8988T (cell line): ENCODE data around the gene MRPL1.

Experiments used
- DNase-seq: peaks from one replicate; pipeline ENCODE4 v3.0.0; 2011

The MRPL1 gene

DNA sequence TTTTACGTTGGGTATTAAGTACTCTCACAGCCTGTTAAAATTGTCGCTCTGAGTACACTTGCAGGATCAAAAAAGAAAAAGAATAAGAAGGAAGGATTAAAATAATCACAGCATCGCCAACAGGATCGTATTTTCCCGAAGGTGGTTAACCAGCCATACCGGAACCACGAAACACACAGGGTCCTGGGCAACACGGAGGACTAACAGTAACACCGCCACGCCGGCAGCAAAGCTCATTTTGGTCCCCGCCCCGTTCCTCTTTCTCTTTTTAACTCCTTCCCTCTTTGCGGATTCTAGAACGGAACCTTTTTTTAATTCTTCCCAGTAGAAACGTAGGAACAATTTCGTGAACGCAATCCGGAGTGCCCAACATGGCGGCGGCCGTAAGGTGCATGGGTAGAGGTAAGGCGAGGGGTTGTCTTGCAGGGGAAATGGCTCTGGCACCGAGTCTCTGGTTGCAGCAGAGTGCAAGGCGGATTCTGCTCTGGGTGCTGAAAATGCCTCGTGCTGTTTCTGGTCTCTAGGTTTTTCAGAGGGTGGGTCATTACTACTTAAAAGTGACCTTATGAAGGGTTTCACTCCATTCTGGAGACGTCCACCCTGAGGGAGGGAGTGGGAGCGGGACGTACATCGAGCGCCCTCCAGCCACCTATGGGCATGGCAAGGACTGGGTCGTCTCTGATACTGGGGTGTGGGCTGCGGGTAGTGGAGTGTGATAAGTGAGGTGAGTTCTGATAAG, at the start of gene MRPL1:
TSS of gene MRPL1 (plus strand) at position 353 of the 739 bp plus-strand sequence. CDS start at position 372, 19 bp downstream.
- peak; percentile 10 for DNase-seq

DNA sequence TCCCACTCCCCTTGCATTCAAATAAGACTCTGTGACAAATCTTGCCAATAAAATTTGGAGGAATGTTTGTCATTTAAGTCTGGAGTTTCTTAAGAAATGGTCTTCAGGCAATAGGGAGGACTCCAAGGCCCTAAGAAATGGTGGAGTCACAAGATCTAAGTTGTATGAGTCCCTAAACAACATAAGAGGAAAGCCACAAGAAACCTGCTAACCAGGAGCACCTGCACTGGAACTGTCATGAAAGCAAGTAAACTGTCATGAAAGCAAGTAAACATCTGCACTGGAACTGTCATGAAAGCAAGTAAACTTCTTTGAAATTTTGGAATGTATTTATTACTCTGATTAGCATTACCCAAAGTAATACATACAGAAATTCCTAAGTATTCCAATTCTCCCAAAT, 47.0 kb upstream of the MRPL1 start:
- no peak for DNase-seq

DNA sequence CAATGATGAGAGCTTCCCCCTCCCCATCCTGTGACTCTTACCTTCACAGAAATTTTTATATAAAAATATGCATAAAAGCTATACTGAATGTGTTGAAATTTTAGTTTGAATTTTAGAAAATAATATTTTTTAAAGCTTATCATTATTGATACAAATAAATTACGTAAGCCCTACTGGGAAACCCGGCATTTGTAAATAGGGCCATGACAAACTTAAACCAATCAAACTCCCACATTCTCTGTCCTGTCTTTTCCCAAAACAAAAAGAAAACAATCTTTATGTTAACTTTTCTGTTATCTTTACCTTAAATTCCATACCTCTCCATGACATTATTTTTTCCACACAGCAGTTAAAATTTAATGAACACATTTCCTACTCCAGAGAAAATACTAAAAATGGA, 46.1 kb upstream of the MRPL1 start:
- no peak for DNase-seq

DNA sequence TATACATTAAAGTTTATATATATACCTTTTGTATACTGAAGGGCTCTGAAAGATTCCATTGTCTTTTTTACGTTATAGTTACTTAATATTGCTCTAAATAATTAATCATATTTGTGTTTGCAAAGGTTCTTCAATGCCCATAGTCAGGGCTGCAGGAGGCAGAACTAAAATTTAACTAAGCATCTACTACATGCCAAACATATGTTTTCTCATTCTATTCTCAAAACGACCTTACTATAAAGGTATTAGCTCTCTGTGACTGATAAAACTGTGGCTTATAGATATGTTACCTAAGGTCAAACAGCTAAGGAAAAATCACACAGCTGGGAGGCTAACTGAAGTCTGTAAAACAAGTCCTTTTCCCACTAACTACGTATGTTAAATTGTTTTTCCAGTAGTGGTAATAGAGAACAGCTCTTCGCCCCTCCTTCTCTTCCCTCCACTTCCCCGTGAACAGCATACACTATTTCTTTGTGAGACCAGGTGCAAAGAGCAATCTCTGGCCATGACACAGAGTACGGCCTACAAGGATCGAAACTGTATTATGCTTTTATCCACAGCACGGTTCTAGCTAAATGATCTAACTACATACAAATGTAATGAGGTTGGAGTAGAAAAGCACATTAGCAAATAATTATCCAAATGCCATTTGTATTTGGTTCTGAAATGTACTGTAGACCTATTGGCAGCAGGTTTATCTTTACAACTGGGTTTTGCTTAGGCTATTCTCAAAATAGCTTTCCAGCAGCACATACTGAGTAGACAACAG, 45.1 kb upstream of the MRPL1 start:
- DNase-seq: no peak

DNA sequence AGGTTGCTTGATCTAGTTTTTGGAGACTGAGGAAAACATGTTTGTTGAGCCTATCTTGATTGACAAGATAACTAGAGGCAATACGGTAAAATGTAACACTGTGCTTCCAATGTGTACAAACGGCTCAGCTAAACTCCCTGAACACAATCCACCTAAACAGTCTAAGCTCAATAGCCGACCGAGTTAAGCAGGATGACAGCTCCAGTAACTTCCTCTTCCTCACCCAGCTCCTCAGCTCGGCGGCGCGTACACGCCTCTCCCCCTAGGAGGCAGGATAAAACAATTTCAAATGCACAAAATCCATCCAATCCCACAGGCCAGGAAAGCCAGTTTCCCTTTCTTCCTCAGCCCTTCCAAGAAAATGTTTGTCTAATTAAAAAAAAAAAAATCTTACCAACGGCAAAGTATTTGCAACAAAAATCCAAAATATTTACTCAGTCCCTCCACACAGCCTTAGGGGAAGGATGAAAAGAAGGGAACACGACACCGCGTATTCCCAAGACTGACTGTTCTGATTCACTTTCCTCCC, 44.5 kb upstream of the MRPL1 start:
- DNase-seq: peak; percentile 40

DNA sequence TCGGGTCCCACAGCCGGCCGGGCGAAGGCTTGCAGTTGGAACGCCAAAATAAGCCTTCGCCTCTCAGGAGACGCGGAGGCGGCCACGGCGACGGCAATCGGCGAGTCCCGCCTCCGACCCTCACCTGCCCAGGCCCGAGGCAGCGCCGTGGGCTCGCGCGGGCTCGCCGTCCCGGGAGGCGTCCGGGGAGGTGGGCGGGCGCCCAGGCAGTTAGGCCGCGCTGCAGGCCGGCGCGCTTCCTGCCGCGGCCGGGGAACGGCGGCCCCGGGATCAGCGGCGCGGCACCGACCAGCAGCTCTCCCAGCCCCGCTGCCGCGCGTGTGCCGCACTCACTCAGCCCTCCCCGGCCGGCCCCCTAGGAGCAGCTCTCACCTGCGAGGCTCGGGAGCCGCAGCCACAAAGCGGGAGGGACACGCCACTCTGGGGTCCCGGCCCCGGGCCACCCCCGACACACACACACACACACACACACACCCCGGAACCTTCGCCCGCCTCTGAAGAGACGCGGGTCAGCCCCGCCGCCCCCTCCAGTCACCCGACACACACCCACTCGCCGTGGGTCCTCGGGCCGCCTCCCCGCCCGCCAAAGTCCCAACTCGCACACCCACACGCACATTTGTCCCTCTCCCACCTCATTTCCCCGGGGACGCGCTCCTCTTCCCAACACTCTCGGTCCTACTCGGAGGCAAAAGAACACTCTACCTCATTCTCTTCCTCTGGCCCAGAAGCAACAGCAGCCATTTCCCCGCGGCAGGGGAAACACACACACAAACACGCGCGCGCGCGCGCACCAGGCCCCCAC, 43.8 kb upstream of the MRPL1 start, which contains the start of gene CNOT6L:
TSS of gene CNOT6L (minus strand) at position 767 of the 802 bp plus-strand sequence. CDS start at position 707, 60 bp downstream.
- peak; percentile 18 for DNase-seq

DNA sequence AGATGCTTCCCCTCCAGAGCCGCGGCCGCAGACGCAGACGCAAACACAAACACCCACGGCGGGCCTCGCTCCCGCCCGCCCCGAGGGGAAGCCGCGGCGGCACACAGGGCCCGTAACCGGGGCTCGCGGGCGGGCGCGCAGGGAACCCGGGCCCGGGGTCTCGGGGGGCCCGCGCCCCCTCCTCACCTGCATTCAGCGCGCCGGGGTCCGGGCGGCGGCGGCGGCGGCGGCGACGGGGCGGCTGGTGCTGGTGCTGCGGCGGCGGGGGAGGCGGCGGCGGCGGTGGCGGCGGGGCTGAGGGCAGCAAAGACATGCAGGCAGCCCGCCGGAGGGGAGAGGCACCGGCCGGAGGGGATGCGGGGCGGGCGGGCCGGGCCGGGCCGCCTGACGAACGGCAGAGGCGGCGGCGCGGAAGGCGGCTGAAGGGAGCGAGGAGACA, 43.2 kb upstream of the MRPL1 start:
- DNase-seq: no peak

DNA sequence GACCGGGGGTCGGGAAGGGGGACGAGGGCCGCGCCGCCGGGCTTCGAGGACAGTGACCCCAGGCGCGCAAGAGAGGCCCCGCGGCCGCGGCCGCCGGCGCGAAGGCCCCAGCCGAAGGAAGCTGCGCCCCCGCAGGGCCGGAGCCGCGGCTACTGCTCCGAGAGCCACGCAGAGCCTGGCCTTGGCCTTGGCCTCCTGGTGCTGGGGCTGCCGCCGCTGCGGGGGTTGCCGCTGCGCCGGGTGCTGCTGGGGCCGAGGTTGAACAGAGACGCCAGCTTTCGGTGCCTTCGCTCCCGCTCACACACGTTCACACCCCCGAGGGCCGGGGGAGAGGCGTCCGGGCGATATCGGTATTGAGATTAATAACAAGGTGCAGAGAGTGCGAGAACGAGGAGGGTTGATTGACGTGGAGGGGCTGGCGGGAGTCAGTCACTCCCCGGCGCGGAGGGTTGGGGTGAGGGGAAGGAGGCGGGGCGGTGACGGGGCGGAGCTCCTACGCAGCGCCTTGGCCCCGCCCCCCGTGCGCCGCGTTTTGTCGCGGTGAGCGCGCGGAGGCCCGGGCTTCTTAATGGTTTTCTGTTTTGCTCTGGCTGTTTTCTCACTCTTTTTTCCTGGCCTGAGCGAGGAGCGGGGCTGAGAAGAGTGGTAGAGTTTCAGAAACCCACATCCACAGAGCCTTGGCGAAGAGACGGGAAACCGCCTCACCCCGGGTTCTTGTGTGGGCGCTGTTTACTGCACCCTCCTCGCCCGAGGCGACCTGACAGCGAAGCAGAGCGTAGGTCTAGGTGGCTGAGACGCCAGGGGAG, 42.6 kb upstream of the MRPL1 start:
- peak; percentile 73 for DNase-seq

DNA sequence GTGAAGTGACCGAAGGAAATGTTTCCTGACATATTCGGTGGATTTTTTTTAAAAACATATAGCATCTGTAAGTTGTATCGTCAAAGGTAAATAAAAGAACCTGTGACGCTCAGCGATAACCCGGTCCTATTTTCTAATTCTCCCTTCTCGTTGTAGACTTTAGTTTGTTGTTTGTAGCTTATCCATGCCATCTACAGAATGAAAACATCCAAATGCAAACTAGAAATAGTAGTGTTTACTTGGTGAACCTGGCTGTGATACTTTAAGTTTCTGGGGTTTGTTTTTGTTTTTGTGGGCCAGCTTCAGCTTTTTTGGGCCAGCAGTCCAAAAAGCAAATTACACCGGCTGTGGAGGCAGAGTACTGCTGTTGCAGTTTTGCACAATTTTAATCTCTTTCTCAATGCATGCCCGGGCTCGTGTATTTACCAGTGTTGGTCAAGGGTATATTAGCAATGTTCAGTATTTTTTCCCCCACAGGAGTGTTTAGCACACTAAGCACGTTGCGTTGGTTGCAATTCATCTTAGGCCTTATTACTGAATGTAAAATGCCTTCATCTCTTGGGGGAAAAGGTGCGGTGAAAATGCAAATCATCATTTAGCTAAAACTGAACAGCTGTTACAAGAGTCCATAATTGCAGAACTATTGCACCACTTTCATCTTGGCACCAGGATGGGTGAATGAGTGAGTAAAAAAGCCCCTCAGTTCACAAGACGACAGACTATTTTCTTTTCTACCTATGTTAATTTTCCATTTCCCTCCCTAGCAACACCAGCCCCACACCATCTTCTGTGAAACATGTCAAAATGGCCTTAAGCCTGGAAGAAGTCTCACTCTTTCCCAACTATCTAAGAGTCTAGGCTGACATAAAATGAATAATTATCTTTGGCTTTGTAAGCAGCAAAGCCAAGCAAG, 41.7 kb upstream of the MRPL1 start:
- no peak for DNase-seq

DNA sequence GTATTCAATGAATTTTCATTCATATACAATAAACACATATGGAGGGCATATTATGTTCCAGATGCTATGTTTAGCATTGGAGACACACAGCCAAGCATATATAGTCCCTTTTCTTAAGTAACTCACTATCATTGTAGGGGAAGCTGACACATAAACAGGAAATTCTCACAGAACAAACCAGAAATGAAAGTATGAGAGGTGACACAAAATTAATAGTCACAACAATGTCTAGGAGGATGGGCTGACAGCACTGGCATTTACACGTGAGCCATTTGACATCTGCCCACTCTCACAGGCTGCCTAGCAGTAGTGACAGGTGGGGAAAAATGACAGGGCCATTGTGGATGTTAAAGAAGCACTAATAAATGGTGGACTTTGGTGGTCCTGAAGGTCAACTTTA, 40.9 kb upstream of the MRPL1 start:
- DNase-seq: no peak

DNA sequence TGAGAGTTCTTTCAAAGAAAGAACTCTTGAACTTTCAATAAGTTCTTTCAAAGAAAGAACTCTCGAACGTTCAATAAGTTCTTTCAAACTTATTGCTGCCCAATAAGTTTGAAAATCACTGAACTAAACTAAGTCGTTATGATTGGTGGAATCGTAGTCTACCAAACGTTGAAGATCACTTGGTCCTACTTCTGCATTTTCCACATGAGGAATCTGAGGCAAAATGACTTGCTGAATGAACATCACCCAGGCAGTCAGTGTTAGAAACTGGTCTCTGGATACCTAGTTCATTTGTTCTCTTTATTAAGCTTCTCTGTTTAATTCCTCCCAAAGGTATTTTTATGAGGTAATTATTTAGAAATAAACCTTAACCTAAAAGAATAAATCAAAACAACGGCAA, 36.4 kb upstream of the MRPL1 start:
- DNase-seq: no peak

DNA sequence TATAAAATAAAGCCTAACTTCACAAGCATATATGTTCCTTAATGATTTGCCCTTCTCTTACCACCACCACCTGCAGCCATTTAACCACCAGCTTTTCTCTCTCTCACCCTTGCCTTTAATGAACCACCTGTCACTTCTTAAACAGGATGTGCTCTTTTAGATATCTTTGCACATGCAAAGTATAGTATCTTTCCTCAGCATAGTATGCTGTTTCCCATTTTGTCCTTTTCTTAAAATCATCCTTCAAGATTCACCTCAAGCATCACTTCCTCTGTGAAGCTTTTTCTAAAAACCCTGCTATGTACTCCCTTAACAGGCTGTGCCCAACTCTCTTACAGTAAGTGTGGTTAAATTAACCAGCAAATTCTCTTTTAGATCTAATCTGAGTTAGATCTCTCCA, 35.3 kb upstream of the MRPL1 start:
- DNase-seq: no peak

DNA sequence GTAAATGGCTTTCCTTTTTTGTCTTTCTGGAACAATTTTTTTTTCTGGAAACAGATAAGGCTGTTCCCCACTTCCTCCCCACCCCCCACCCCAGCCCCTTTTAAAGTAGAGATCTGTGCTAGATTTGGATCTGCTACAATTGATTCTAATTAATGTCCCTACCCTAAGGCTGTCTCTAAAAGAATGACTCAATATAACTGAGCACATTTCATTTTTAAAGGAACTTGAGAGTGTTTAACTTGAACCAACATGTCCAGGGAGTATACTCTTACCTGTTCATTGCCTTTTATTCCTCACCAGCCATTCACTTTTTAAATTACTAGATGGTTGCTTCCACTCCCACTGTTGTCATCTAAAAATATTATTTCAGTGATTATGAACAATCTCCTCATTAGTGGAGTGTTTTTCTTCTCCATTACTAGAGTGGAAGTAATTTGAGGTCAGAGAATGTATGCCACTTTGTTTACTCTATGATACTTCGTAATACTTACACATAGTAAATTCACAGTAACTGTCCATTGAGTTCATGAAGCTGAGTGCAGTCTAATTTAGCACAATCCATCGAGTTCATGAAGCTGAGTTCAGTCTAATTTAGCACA, 29.4 kb upstream of the MRPL1 start:
- DNase-seq: no peak

DNA sequence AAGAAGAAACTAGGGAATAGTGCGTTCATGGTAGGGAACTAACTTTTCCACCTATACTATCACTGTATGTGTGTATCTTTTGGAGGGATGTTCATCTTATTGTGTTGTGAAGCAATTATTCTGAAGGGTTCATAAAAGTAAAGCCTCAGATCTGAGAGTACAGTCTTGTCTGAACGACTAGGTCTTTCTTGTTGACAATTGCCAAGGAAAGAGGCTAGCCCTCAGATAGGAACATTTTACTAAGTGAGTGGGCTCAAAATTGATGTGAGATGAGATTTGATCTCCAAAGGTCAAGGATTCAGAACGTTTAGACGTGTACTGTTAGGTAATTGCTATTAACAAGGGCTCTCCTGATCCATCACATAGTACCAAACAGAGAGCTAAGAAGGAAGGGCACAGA, 28.2 kb upstream of the MRPL1 start:
- DNase-seq: no peak

DNA sequence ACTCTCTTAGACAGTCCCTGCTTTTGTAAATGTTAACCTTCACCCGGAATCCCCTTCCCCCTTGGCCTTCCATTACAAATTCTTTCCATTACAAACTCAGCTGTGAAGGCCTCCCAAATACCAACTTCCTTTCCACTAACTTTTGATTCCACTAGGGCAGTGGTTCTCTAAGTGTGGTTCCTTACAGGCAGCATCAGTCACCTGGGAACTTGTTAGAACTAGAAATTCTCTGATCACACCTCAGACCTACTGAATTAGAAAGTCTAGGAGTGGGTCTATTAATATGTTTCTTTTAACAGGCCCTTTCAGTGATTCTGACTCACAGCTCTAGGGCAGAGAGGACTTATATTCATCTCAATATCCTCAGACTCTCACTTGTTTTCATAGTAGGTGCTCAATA, 19.0 kb upstream of the MRPL1 start:
- no peak for DNase-seq

DNA sequence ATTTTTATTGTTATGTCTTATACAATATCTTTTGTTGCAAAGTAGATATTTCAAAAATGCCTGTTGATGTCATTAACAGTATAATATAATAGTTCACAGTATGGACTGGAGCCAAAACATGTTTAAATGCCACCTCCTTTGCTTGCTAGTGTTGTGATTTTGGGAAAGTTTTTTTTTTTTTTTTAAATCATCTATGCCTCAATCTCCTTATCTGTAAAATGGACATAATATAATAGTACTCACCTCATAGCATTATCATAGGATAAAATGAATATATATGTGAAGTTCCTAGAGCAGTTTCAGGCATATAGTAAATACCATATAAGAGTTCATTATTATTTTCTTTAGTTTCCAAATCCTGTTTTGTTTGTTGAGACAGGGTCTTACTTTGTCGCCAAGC, 18.3 kb upstream of the MRPL1 start:
- DNase-seq: no peak

DNA sequence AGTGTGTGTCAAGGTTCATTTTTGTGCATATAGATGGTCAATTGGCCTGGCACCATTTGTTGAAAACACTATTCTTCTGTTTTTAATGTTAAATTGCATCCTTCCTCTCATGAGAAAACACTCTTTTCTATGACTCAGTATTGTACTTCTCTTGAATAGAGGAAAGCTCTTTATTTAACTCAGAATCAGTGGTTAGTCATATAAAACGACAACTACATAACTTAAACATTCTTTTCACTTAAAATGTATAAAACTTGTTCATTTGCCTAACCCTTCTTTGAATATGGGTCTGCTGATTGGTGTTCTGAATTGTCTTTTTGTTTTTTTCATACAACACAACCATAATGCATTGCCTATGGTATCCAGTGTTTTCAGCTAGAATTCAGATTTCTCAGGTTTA, 17.2 kb upstream of the MRPL1 start:
- DNase-seq: no peak

DNA sequence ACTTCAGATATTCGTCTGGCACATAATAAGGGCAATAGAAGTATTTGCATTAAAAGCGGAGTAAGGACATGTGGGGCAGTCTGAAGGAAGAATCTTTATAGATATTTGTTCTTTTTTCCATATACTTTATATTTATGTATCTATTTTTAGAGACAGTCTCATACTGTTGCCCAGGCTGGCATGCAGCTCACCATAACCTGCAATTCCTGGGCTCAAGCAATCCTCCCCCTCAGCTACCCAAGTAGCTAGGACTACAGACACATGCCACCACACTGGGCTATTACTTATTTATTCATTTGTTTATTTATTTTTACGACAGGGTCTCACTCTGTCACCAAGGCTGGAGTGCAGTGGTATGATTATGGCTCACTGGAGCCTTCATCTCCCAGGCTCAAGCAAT, 16.7 kb upstream of the MRPL1 start:
- no peak for DNase-seq

DNA sequence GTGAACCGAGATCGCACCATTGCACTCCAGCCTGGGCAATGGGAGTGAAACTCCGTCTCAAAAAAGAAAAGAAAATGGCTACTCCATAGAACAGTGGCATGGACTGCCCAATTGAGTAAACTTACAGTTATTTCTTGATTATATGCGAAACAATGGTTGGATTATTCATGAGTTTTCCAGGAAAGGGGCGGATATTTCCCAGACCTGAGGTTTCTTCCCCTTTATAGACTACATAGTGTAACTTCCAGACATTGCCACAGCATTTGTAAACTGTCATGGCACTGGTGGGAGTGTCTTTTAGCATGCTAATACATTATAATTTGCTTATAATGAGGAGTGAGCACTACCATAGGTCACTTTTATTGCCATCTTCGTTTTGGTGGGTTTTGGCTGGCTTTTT, 14.1 kb upstream of the MRPL1 start:
- no peak for DNase-seq

DNA sequence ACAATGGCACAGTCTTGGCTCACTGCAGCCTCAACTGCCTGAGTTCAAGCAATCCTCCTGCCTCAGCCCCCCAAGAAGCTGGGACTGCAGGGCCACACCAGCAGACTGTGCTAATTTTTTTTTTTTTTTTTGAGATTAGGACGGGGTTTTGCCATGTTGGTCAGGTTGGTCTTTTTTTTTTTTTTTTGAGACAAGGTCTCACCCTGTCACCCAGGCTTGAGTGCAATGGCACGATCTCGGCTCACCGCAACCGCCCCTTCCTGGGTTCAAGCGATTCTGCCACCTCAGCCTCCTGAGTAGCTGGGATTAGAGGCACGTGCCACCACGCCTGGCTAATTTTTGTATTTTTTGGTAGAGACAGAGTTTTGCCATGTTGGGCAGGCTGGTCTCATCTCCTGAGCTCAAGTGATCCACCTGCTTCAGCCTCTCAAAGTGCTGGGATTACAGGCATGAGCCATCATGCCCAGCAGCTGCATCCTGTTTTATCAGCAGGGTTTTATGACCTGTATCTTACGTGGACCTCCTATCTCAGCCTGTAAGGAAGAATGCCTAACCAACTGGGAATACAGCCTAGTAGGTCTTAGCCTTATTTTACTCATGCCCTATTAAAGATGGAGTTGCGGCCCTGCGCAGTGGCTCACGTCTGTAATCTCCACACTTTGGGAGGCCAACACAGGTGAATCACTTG, 13.2 kb upstream of the MRPL1 start:
- DNase-seq: no peak
